Measurements from ENCODE around the gene XXYLT1. TPM values are rescaled to one million over a fixed set of nuclear protein-coding genes. Genes with fewer than 3 reads are reported as not detected.

Gene XXYLT1
- total and polyA plus RNA-seq, 2 donors from 2014 or later: 5.7 to 10.7 TPM

GRCh38 chr3:195113536-195114425 is 157.2 kb downstream of the XXYLT1 start:
- H3K4me1 ChIP-seq (ENCODE audit: control insufficient read depth in 2 of 3, insufficient read depth in 2 of 3, low read depth in 1 of 3, low read length in 3 of 3): peaks cover 0 to 8% (median 0%) of the 10 kb centered on the region in 3 donors
- intact Hi-C loops (cut with DNase I): no loop called here
- H3K9ac ChIP-seq (ENCODE audit: low read length in 3 of 3): no peak overlapping the region
- FAIRE-seq: no peak
- no peaks in the 10 kb centered on the region for H3K9me3 ChIP-seq (ENCODE audit: control insufficient read depth in 2 of 3, insufficient read depth in 1 of 3, low read length in 3 of 3)
- H3K27ac ChIP-seq (ENCODE audit: low read depth in 2 of 2, low read length in 2 of 2): no peak overlapping the region
- peaks cover 0 to 3% (median 0%) of the 10 kb centered on the region in 3 donors for H3K36me3 ChIP-seq (ENCODE audit: control insufficient read depth in 2 of 3, insufficient read depth in 3 of 3, low read length in 3 of 3)
- no peak overlapping the region for H3K4me3 ChIP-seq (ENCODE audit: low read length in 3 of 3)
- DNase-seq: peak in 1 of 5 donors; percentile 46
- H3K27me3 ChIP-seq (ENCODE audit: control insufficient read depth, insufficient read depth, low read length): no peaks in the 10 kb centered on the region
- TF ChIP-seq CTCF (IDR thresholded peaks at IDR 0.05; ENCODE audit: borderline replicate concordance, extremely low read depth, insufficient read depth): no peak

GRCh38 chr3:195113048-195113447 is 157.9 kb downstream of the XXYLT1 start:
- FAIRE-seq: no peak

GRCh38 chr3:195112361-195112791 is 158.6 kb downstream of the XXYLT1 start:
- Histone ChIP-seq H3K4me3 (ENCODE audit: low read length in 3 of 3) (no peak overlapping the region), H3K36me3 (ENCODE audit: control insufficient read depth in 2 of 3, insufficient read depth in 3 of 3, low read length in 3 of 3) (peaks cover 0 to 3% (median 0%) of the 10 kb centered on the region in 3 donors), H3K9ac (ENCODE audit: low read length in 3 of 3) (no peak overlapping the region), H3K4me1 (ENCODE audit: control insufficient read depth in 2 of 3, insufficient read depth in 2 of 3, low read depth in 1 of 3, low read length in 3 of 3) (peaks cover 0 to 2% (median 0%) of the 10 kb centered on the region in 3 donors), H3K27me3 (ENCODE audit: control insufficient read depth, insufficient read depth, low read length) (no peaks in the 10 kb centered on the region), H3K9me3 (ENCODE audit: control insufficient read depth in 2 of 3, insufficient read depth in 1 of 3, low read length in 3 of 3) (no peaks in the 10 kb centered on the region), H3K27ac (ENCODE audit: low read depth in 2 of 2, low read length in 2 of 2) (no peak overlapping the region)
- intact Hi-C loops (cut with DNase I): no loop called here
- DNase-seq (peak in 1 of 5 donors; percentile 44), FAIRE-seq (no peak)
- no peak for TF ChIP-seq CTCF (IDR thresholded peaks at IDR 0.05; ENCODE audit: borderline replicate concordance, extremely low read depth, insufficient read depth)

More at GRCh38 chr3:195113048-195113447, 157.9 kb downstream of the XXYLT1 start:
- Histone ChIP-seq H3K27ac (ENCODE audit: low read depth in 2 of 2, low read length in 2 of 2) (no peak overlapping the region), H3K4me3 (ENCODE audit: low read length in 3 of 3) (no peak overlapping the region), H3K27me3 (ENCODE audit: control insufficient read depth, insufficient read depth, low read length) (no peaks in the 10 kb centered on the region), H3K9ac (ENCODE audit: low read length in 3 of 3) (no peak overlapping the region), H3K9me3 (ENCODE audit: control insufficient read depth in 2 of 3, insufficient read depth in 1 of 3, low read length in 3 of 3) (no peaks in the 10 kb centered on the region), H3K36me3 (ENCODE audit: control insufficient read depth in 2 of 3, insufficient read depth in 3 of 3, low read length in 3 of 3) (peaks cover 0 to 3% (median 0%) of the 10 kb centered on the region in 3 donors), H3K4me1 (ENCODE audit: control insufficient read depth in 2 of 3, insufficient read depth in 2 of 3, low read depth in 1 of 3, low read length in 3 of 3) (peaks cover 0 to 4% (median 0%) of the 10 kb centered on the region in 3 donors)
- intact Hi-C loops (cut with DNase I): no loop called here
- TF ChIP-seq CTCF (IDR thresholded peaks at IDR 0.05; ENCODE audit: borderline replicate concordance, extremely low read depth, insufficient read depth): no peak
- DNase-seq: peak in 1 of 5 donors; percentile 28
